OCI-LY1 (cell line): ENCODE measurements around the gene KDM4B.

Experiments used
- CTCF ChIP-seq: fragments of 200-600 bp; sonication (generic), shearing (Covaris generic); IDR thresholded peaks from 2 replicates; pipeline ENCODE4 v1.5.1; 2017; ENCODE audit warnings: mild to moderate bottlenecking, antibody characterized with exemption, low read length, moderate library complexity, mixed read lengths
- EZH2 ChIP-seq: fragments of 200-600 bp; sonication (generic), shearing (Covaris generic); IDR thresholded peaks from 2 replicates; pipeline ENCODE4 v1.8.0; 2017; ENCODE audit warnings: borderline replicate concordance, mixed run types, mild to moderate bottlenecking, antibody characterized with exemption, low read length, moderate library complexity, mixed read lengths

- no peak for TF ChIP-seq CTCF
- no peak for TF ChIP-seq EZH2
Measured at GRCh38 chr19:5067678-5068077, 98.8 kb downstream of the KDM4B start.
